Measurements from ENCODE around the gene MDH2.
A peak's percentile ranks its signal among the peaks of the same experiment; 100 is the strongest.

DNA sequence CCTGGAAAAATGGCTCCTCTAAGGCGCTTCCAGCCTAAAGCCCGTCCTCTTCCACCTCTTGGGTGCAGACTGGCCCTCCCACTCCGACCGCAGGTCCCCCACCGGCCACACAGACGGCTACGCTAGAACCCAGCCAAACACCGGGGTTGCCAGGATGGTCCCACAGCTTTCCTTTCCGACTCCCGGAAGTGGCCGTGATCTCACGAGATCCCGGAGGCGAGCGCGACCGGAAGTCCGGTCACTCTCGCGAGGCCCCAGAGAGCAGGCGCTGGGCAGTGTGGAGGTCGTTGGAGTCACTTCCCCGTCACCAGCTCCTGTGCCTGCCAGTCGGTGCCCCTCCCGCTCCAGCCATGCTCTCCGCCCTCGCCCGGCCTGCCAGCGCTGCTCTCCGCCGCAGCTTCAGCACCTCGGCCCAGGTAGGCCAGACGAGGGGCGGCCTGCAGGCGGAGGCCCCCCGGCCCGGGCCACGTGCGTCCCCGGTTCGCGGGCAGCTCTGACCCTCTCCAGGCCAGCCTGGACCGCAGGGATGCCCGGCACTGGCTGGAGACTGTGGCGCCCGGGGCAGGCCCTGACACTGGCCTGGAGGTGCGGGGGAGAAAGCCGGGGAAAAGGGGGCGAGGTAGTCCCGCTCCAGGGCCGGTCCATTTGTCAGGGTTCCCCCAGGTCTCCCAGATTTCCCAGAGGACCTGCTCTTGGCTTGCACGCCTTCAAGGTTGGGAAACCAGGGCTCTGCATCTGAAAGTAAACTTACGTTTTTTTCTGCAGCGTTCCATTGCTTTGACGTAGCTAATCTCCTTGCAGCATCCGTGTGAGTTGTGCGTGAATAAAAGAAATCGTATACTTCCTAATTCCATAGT lies at the start of gene MDH2, which contains the start of gene STYXL1:
- TF ChIP-seq POLR2A (IDR thresholded peaks at IDR 0.05) = peak in 3 of 4 donors; percentile 58 to 88 (median 72)
- TF ChIP-seq, protein P1, sequence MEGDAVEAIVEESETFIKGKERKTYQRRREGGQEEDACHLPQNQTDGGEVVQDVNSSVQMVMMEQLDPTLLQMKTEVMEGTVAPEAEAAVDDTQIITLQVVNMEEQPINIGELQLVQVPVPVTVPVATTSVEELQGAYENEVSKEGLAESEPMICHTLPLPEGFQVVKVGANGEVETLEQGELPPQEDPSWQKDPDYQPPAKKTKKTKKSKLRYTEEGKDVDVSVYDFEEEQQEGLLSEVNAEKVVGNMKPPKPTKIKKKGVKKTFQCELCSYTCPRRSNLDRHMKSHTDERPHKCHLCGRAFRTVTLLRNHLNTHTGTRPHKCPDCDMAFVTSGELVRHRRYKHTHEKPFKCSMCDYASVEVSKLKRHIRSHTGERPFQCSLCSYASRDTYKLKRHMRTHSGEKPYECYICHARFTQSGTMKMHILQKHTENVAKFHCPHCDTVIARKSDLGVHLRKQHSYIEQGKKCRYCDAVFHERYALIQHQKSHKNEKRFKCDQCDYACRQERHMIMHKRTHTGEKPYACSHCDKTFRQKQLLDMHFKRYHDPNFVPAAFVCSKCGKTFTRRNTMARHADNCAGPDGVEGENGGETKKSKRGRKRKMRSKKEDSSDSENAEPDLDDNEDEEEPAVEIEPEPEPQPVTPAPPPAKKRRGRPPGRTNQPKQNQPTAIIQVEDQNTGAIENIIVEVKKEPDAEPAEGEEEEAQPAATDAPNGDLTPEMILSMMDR (IDR thresholded peaks at IDR 0.05) = peak in 1 of 6 experiments; percentile 15

Measured in esophagus squamous epithelium (tissue), 4 donors.